Liver (tissue), 9 donors: ENCODE measurements around the gene DNAH2. TPM values are rescaled to one million over a fixed set of nuclear protein-coding genes. Genes with fewer than 3 reads are reported as not detected.

Experiments used
- DNase-seq: peaks from one replicate; pipeline ENCODE4 v3.0.0-alpha.2; 2017; ENCODE audit warnings: low spot score
- H3K27ac ChIP-seq, 2 donors: one replicate each; pipeline ENCODE4 v1.7.0; 2013; ENCODE audit warnings: inconsistent platforms in 2 of 2, low read length in 2 of 2, control low read depth in 1 of 2, low read depth in 1 of 2, mild to moderate bottlenecking in 1 of 2
- H3K27me3 ChIP-seq, 4 donors: one replicate each; pipeline versions ENCODE4 v1.6.1 to v1.7.0; 2013; ENCODE audit warnings: low read length in 3 of 4, inconsistent platforms in 1 of 4, mild to moderate bottlenecking in 1 of 4, moderate library complexity in 1 of 4; ENCODE audit not compliant: control insufficient read depth in 4 of 4, insufficient read depth in 4 of 4
- H3K36me3 ChIP-seq, 4 donors: one replicate each; pipeline versions ENCODE4 v1.6.1 to v1.7.0; 2013; ENCODE audit warnings: low read length in 3 of 4, mild to moderate bottlenecking in 3 of 4, low read depth in 1 of 4, moderate library complexity in 1 of 4; ENCODE audit not compliant: control insufficient read depth in 4 of 4, insufficient read depth in 3 of 4
- H3K4me1 ChIP-seq, 4 donors: one replicate each; pipeline versions ENCODE4 v1.6.1 to v1.7.0; 2013; ENCODE audit warnings: low read length in 3 of 4, mild to moderate bottlenecking in 3 of 4, moderate library complexity in 1 of 4; ENCODE audit not compliant: control insufficient read depth in 4 of 4, insufficient read depth in 4 of 4
- H3K4me3 ChIP-seq, 3 donors: one replicate each; pipeline versions ENCODE4 v1.6.1 to v1.7.0; 2013; ENCODE audit warnings: low read length in 3 of 3, control low read depth in 1 of 3, low read depth in 1 of 3, mild to moderate bottlenecking in 1 of 3
- H3K9ac ChIP-seq, 2 donors: one replicate each; pipeline ENCODE4 v1.7.0; 2013; ENCODE audit warnings: low read length in 2 of 2, mild to moderate bottlenecking in 2 of 2, moderate library complexity in 2 of 2, control low read depth in 1 of 2, low read depth in 1 of 2
- H3K9me3 ChIP-seq, 4 donors: one replicate each; pipeline versions ENCODE4 v1.6.1 to v1.7.0; 2013; ENCODE audit warnings: low read length in 3 of 4; ENCODE audit not compliant: control insufficient read depth in 4 of 4
- EGR1 ChIP-seq, 2 donors: IDR thresholded peaks; 2 replicates each; pipeline ENCODE4 v1.6.1; 2016 to 2018; ENCODE audit warnings: antibody characterized with exemption in 2 of 2, low read depth in 2 of 2
- HNF4A ChIP-seq, 2 donors: conservative IDR thresholded peaks; 2 replicates each; pipeline ENCODE4 v1.6.1; 2016; ENCODE audit warnings: antibody characterized with exemption in 2 of 2, mild to moderate bottlenecking in 2 of 2
- JUND ChIP-seq, 2 donors: IDR thresholded peaks; 2 replicates each; pipeline ENCODE4 v1.6.1; 2016; ENCODE audit warnings: antibody characterized with exemption in 2 of 2
- MAX ChIP-seq: IDR thresholded peaks from 2 replicates; pipeline ENCODE4 v1.6.1; 2016; ENCODE audit warnings: antibody characterized with exemption
- NR2F2 ChIP-seq: IDR thresholded peaks from 2 replicates; pipeline ENCODE4 v1.6.1; 2016; ENCODE audit warnings: antibody characterized with exemption
- RAD21 ChIP-seq, 2 donors: IDR thresholded peaks; 2 replicates each; pipeline ENCODE4 v1.6.1; 2016; ENCODE audit warnings: antibody characterized with exemption in 2 of 2, mild to moderate bottlenecking in 2 of 2
- REST ChIP-seq: IDR thresholded peaks from 2 replicates; pipeline ENCODE4 v1.6.1; 2016; ENCODE audit warnings: antibody characterized with exemption, mild to moderate bottlenecking
- RXRA ChIP-seq, 2 donors: IDR thresholded peaks; 2 replicates each; pipeline ENCODE4 v1.6.1; 2017 to 2018; ENCODE audit warnings: antibody characterized with exemption in 2 of 2, mild to moderate bottlenecking in 1 of 2
- YY1 ChIP-seq: IDR thresholded peaks from 2 replicates; pipeline ENCODE4 v1.6.1; 2016; ENCODE audit warnings: antibody characterized with exemption, mild to moderate bottlenecking
- WGBS: extraction: QIAGEN DNeasy Blood & Tissue Kit; methylation state at CpG from one replicate; pipeline ENCODE4 v1.1.7; 2013; 5-methylcytosine and 5-hydroxymethylcytosine counted together
- polyA plus RNA-seq, 2 donors: library from polyadenylated mRNA; stranded (reverse) in 1 of 2; unstranded in 1 of 2; fragments of 200-250 nt in 1 of 2; fragments of >200 nt in 1 of 2; fragmentation: Nextera tagmentation in 1 of 2; extraction: Ambion mirVana in 1 of 2; gene quantifications; one replicate each; pipeline versions ENCODE4 v1.2.1 to v1.2.3, GENCODE V29; 2013 to 2015
- total RNA-seq, 2 donors: library from RNA; depleted of rRNA; stranded (reverse); fragments of >200 nt; gene quantifications; one replicate each; pipeline ENCODE4 v1.2.3, GENCODE V29; 2014
- TF ChIP-seq, protein P1 (sequence below): IDR thresholded peaks from 2 replicates; pipeline ENCODE4 v1.6.1; 2016; ENCODE audit warnings: antibody characterized with exemption
- TF ChIP-seq, protein P2 (sequence below): IDR thresholded peaks from 2 replicates; pipeline ENCODE4 v1.6.1; 2016; ENCODE audit warnings: antibody characterized with exemption
- donor health status: healthy.
- donor health status: healthy.
- donor health status: healthy.
- donor health status: healthy.
- donor health status: healthy.

DNAH2 gene
- total and polyA plus RNA-seq, 4 donors: under 0.01 to 0.25 (median 0.05) TPM

DNA sequence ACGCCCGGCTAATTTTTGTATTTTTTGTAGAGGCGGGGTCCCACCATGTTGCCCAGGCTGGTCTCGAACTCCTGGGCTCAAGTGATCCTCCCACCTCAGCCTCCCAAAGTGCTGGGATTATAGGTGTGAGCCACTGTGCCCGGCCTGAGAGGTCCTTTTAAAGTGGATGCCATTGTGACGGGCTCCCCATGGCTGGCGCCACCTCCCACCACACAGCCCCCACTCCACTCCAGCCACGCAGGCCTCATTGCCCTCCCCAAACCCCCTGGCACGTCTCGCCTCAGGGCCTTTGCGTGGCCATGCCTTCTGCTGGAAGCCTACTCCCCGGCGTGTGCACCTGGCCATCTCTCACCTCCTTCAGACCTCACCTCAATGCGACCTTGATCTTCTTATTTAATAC, 104.6 kb downstream of the DNAH2 start:
- H3K27ac ChIP-seq: no peak overlapping the region
- no peaks in the 10 kb centered on the region for H3K27me3 ChIP-seq
- no peak overlapping the region for H3K4me3 ChIP-seq
- TF ChIP-seq RAD21 (IDR thresholded peaks at IDR 0.05) (no peak), JUND (IDR thresholded peaks at IDR 0.05) (no peak)
- TF ChIP-seq, protein P1, sequence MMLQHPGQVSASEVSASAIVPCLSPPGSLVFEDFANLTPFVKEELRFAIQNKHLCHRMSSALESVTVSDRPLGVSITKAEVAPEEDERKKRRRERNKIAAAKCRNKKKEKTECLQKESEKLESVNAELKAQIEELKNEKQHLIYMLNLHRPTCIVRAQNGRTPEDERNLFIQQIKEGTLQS: no peak
- 69% methylated on average over 14 of the region's 14 CpGs for WGBS
- H3K9me3 ChIP-seq: no peaks in the 10 kb centered on the region
- no peaks in the 10 kb centered on the region for H3K4me1 ChIP-seq
- H3K36me3 ChIP-seq: no peaks in the 10 kb centered on the region
- DNase-seq: no peak
- no peak overlapping the region for H3K9ac ChIP-seq

GRCh38 chr17:7823581-7824001, 106.0 kb downstream of the DNAH2 start:
- 78% methylated on average over 20 of the region's 20 CpGs for WGBS
- Histone ChIP-seq H3K9me3 (no peaks in the 10 kb centered on the region), H3K9ac (no peak overlapping the region), H3K27me3 (no peaks in the 10 kb centered on the region), H3K4me3 (no peak overlapping the region), H3K4me1 (no peaks in the 10 kb centered on the region), H3K36me3 (no peaks in the 10 kb centered on the region), H3K27ac (no peak overlapping the region)
- TF ChIP-seq, protein P1: no peak
- no peak for TF ChIP-seq JUND (IDR thresholded peaks at IDR 0.05)
- TF ChIP-seq REST: no peak
- TF ChIP-seq YY1: no peak
- no peak for TF ChIP-seq EGR1 (IDR thresholded peaks at IDR 0.05; ENCODE audit: low read depth in 2 of 2)
- TF ChIP-seq NR2F2: no peak
- TF ChIP-seq HNF4A (conservative IDR thresholded peaks at IDR 0.05): no peak
- TF ChIP-seq, protein P2, sequence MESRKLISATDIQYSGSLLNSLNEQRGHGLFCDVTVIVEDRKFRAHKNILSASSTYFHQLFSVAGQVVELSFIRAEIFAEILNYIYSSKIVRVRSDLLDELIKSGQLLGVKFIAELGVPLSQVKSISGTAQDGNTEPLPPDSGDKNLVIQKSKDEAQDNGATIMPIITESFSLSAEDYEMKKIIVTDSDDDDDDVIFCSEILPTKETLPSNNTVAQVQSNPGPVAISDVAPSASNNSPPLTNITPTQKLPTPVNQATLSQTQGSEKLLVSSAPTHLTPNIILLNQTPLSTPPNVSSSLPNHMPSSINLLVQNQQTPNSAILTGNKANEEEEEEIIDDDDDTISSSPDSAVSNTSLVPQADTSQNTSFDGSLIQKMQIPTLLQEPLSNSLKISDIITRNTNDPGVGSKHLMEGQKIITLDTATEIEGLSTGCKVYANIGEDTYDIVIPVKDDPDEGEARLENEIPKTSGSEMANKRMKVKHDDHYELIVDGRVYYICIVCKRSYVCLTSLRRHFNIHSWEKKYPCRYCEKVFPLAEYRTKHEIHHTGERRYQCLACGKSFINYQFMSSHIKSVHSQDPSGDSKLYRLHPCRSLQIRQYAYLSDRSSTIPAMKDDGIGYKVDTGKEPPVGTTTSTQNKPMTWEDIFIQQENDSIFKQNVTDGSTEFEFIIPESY: no peak
- no peak for TF ChIP-seq RXRA (IDR thresholded peaks at IDR 0.05)
- no peak for TF ChIP-seq MAX
- DNase-seq: no peak
